ENCODE measurements around the gene SYT11.

The SYT11 gene

DNA sequence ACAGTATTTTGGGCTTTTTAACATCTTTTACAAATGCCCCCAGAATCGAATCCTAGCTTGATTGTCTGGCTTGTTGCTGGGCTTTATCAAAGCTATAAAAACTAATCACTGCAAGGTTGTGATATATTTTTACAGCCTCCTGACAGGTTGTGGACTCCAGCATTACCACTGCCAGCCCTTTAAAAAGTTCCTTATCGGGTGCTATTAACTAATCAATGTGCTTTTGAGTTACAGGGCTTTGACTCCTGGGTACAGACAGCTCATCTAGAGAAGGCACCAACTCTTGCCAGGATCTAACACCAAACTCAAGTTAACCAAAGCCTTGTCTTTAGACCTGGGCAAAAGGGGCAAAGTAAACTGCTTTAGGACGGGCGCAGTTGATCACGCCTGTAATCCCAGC is 19.0 kb upstream of the SYT11 start:
- Histone ChIP-seq H2AFZ (ENCODE audit: low read length, unreplicated experiment) (no peak overlapping the region), H3K4me3 (ENCODE audit: low read depth, low read length) (no peak overlapping the region), H3K27me3 (ENCODE audit: insufficient read depth, low read length) (no peaks in the 10 kb centered on the region), H3K36me3 (ENCODE audit: insufficient read depth, low read length) (peaks cover 16% of the 10 kb centered on the region), H3K27ac (ENCODE audit: low read depth, low read length) (no peak overlapping the region), H3K4me1 (ENCODE audit: control insufficient read depth, insufficient read depth, low read length, unreplicated experiment) (no peaks in the 10 kb centered on the region), H3K79me2 (ENCODE audit: control insufficient read depth, insufficient read depth, low read length, unreplicated experiment) (peaks cover 37% of the 10 kb centered on the region)

DNA sequence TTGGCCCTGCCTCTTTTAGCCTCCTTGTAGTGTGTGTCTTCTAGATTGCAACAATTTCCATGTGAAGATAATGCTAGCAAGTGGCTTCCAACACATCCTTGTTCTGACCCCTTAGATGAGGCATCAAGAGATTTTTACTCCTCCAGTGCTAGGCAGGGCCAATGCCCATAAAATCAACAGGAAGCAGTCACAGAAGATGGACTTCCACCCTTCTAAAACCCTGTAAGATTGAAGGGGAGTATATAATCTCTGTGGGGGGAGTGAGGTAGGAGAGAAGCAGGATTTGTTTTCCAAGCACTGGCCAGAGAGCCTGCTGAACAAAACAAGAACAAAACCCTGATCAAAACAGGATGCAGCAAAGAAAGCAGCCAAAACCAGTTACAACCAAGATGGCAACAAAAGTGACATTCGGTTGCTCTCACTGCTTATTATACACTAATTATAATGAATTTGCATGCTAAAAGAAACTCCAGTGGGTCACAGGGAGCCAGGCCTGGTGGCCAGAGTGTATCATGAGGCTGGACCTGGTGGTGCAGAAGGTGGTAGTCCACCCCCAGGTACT is 14.4 kb upstream of the SYT11 start:
- Histone ChIP-seq H3K4me3 (ENCODE audit: low read depth, low read length) (no peak overlapping the region), H3K27me3 (ENCODE audit: insufficient read depth, low read length) (no peaks in the 10 kb centered on the region), H3K36me3 (ENCODE audit: insufficient read depth, low read length) (peaks cover 24% of the 10 kb centered on the region), H2AFZ (ENCODE audit: low read length, unreplicated experiment) (no peak overlapping the region), H3K79me2 (ENCODE audit: control insufficient read depth, insufficient read depth, low read length, unreplicated experiment) (peaks cover 42% of the 10 kb centered on the region), H3K27ac (ENCODE audit: low read depth, low read length) (no peak overlapping the region), H3K4me1 (ENCODE audit: control insufficient read depth, insufficient read depth, low read length, unreplicated experiment) (no peaks in the 10 kb centered on the region)

GRCh38 chr1:155847823-155848529 is 11.4 kb upstream of the SYT11 start:
- Histone ChIP-seq H3K27me3 (ENCODE audit: insufficient read depth, low read length) (no peaks in the 10 kb centered on the region), H3K79me2 (ENCODE audit: control insufficient read depth, insufficient read depth, low read length, unreplicated experiment) (peaks cover 57% of the 10 kb centered on the region), H2AFZ (ENCODE audit: low read length, unreplicated experiment) (no peak overlapping the region), H3K4me1 (ENCODE audit: control insufficient read depth, insufficient read depth, low read length, unreplicated experiment) (no peaks in the 10 kb centered on the region), H3K36me3 (ENCODE audit: insufficient read depth, low read length) (peaks cover 28% of the 10 kb centered on the region), H3K4me3 (ENCODE audit: low read depth, low read length) (no peak overlapping the region), H3K27ac (ENCODE audit: low read depth, low read length) (no peak overlapping the region)

DNA sequence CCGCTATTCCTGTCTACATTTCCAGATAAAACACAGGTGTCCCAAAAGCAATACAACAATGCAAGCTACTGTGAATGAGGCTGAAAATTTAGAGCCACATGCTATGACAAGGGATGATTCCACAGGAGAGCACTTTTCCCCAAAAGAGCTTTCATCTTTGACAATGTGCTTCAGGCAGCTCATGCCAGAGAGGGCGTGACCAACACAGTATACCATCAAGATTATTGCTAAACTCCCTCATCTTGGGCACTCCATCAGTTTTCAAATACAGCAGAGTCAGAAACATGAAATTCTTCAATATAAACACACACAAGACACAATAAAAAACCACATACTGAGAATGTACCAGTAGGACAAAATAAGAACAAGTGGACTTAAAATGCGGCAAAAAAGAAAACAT is 9.0 kb upstream of the SYT11 start:
- Histone ChIP-seq H2AFZ (ENCODE audit: low read length, unreplicated experiment) (no peak overlapping the region), H3K79me2 (ENCODE audit: control insufficient read depth, insufficient read depth, low read length, unreplicated experiment) (peaks cover 51% of the 10 kb centered on the region), H3K27ac (ENCODE audit: low read depth, low read length) (no peak overlapping the region), H3K4me3 (ENCODE audit: low read depth, low read length) (no peak overlapping the region), H3K27me3 (ENCODE audit: insufficient read depth, low read length) (no peaks in the 10 kb centered on the region), H3K4me1 (ENCODE audit: control insufficient read depth, insufficient read depth, low read length, unreplicated experiment) (no peaks in the 10 kb centered on the region), H3K36me3 (ENCODE audit: insufficient read depth, low read length) (peaks cover 26% of the 10 kb centered on the region)

DNA sequence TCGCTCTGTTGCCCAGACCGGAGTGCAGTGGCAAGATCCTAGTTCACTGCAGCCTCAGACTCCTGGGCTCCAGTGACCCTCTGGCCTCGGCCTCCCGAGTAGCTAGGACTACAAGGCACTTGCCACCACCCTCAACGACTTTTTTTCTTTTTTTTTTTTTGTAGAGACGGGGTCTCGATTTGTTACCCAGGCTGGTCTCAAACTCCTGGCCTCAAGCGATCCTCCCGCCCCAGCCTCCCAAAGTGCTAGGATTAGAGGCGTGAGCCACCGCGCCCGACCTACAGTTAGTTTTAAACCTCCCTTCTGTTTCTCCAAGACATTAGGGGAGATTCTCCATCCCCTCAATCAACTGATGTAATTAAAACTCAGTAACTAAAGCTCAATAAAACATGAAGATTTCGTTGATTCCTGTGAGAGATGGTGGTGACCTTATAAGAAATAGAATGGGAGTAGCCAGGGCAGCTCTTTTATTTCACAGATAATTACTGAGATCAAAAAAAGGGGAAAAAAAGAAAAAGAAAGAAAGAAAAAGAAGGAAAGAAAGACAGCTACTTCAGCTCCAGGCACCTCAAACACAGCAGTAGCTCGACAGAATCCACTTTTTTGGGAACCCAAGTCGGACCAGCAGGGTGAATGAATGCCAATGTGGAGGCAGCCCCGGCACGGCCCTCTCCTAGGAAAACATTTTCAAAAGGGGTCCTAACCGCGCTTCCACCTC is 3.0 kb upstream of the SYT11 start:
- Histone ChIP-seq H2AFZ (ENCODE audit: low read length, unreplicated experiment) (peak overlapping the region; percentile 81), H3K27ac (ENCODE audit: low read depth, low read length) (peak overlapping the region; percentile 35; the same call in 1 of the 2 replicates), H3K79me2 (ENCODE audit: control insufficient read depth, insufficient read depth, low read length, unreplicated experiment) (peaks cover 49% of the 10 kb centered on the region), H3K36me3 (ENCODE audit: insufficient read depth, low read length) (peaks cover 14% of the 10 kb centered on the region), H3K4me3 (ENCODE audit: low read depth, low read length) (peak overlapping the region; percentile 87), H3K27me3 (ENCODE audit: insufficient read depth, low read length) (no peaks in the 10 kb centered on the region), H3K4me1 (ENCODE audit: control insufficient read depth, insufficient read depth, low read length, unreplicated experiment) (peaks cover 23% of the 10 kb centered on the region)

DNA sequence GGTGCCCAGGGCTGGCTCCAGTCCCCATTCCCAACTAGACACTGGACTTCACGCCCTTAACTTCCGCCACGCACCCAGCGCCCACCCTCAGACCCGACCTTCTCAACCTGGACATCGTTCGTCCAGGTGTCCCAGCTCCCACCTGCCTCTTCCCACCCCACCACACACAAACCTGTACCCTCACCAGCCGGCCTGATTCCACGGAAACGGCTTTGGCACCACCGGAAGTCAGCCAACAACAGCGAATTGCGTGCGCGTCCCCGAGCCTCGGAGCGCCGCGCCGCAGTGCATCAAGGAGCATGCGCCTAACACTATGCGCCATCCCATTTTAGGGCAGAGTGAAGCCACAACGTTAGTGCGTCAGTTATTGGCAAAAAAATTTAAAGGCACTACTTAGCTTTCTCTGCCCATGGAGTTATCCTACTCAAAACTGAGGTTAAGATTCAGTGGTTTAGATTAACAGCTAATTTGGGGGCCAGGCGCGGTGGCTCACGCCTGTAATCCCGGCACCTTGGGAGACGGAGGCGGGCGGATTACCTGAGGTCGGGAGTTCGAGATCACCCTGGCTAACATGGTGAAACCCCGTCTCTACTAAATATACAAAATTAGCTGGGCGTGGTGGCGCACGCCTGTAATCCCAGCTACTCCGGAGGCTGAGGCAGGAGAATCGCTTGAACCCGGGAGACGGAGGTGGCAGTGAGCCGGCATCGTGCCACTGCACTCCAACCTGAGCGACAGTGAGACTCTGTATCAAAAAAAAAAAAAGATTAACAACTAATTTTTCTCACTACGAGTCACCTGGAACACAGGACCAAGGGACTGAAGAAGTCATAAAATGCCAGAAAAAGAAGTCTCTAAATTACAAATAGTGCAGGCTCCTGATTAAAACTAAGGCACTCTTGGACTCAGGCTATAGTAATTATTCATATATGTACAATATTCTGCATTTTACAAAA is 2.1 kb upstream of the SYT11 start, which contains the start of gene GON4L:
Gene GON4L (minus strand): TSS at position 240 of the 956 bp plus-strand sequence. CDS start 3,434 bp downstream, outside the sequence.
- H3K27ac ChIP-seq (ENCODE audit: low read depth, low read length), result peak within 1 kb of the TSS; percentile 35; the same call in 1 of the 2 replicates
- peak within 1 kb of the TSS; percentile 87 for H3K4me3 ChIP-seq (ENCODE audit: low read depth, low read length)
- peaks cover 49% of the 10 kb centered on the region for H3K79me2 ChIP-seq (ENCODE audit: control insufficient read depth, insufficient read depth, low read length, unreplicated experiment)
- H3K27me3 ChIP-seq (ENCODE audit: insufficient read depth, low read length), result no peaks in the 10 kb centered on the region
- peak within 1 kb of the TSS; percentile 88 for H2AFZ ChIP-seq (ENCODE audit: low read length, unreplicated experiment)
- H3K4me1 ChIP-seq (ENCODE audit: control insufficient read depth, insufficient read depth, low read length, unreplicated experiment), result peaks cover 23% of the 10 kb centered on the region
- peaks cover 14% of the 10 kb centered on the region for H3K36me3 ChIP-seq (ENCODE audit: insufficient read depth, low read length)

GRCh38 chr1:155858800-155859233 is 550 bp upstream of the SYT11 start:
- H3K4me3 ChIP-seq (ENCODE audit: low read depth, low read length), result peak overlapping the region; percentile 70
- H3K4me1 ChIP-seq (ENCODE audit: control insufficient read depth, insufficient read depth, low read length, unreplicated experiment), result peaks cover 23% of the 10 kb centered on the region
- no peaks in the 10 kb centered on the region for H3K27me3 ChIP-seq (ENCODE audit: insufficient read depth, low read length)
- peaks cover 42% of the 10 kb centered on the region for H3K79me2 ChIP-seq (ENCODE audit: control insufficient read depth, insufficient read depth, low read length, unreplicated experiment)
- peak overlapping the region; percentile 79 for H3K27ac ChIP-seq (ENCODE audit: low read depth, low read length)
- peak overlapping the region; percentile 47 for H2AFZ ChIP-seq (ENCODE audit: low read length, unreplicated experiment)
- peaks cover 5% of the 10 kb centered on the region for H3K36me3 ChIP-seq (ENCODE audit: insufficient read depth, low read length)

GRCh38 chr1:155859881-155860871 is 809 bp downstream of the SYT11 start:
- H3K36me3 ChIP-seq (ENCODE audit: insufficient read depth, low read length), result no peaks in the 10 kb centered on the region
- H3K79me2 ChIP-seq (ENCODE audit: control insufficient read depth, insufficient read depth, low read length, unreplicated experiment), result peaks cover 35% of the 10 kb centered on the region
- peak overlapping the region; percentile 94 for H2AFZ ChIP-seq (ENCODE audit: low read length, unreplicated experiment)
- H3K27ac ChIP-seq (ENCODE audit: low read depth, low read length), result peak overlapping the region; percentile 92
- peaks cover 23% of the 10 kb centered on the region for H3K4me1 ChIP-seq (ENCODE audit: control insufficient read depth, insufficient read depth, low read length, unreplicated experiment)
- H3K27me3 ChIP-seq (ENCODE audit: insufficient read depth, low read length), result no peaks in the 10 kb centered on the region
- peak overlapping the region; percentile 70 for H3K4me3 ChIP-seq (ENCODE audit: low read depth, low read length)

DNA sequence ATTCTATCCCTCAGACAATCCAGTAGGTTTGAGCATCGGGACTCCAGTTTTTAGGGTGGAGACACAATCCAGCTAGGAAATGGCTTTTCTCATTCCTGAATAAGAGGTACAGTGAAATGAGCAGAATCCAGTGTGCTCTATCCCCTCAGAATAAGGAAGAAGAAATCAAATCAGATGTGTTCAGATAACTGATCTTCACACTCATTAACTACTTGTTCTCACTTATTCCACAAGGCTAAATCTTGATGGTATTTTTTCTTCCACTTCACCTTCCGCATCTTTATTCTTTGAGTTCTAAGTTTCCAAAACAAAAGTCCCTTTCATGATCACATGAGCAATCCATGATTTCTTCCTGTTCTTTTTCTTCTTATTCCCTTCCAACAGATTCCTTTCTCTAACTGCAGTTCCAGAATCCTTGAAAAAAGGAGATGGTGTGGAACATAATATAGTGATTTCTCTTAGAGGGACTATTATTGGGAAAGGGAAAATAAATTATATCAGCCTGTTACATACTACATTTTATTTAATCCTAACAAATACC is 1.7 kb downstream of the SYT11 start:
- no peaks in the 10 kb centered on the region for H3K36me3 ChIP-seq (ENCODE audit: insufficient read depth, low read length)
- H3K4me3 ChIP-seq (ENCODE audit: low read depth, low read length), result peak overlapping the region; percentile 70
- H3K27me3 ChIP-seq (ENCODE audit: insufficient read depth, low read length), result no peaks in the 10 kb centered on the region
- H2AFZ ChIP-seq (ENCODE audit: low read length, unreplicated experiment), result peak overlapping the region; percentile 94
- peaks cover 21% of the 10 kb centered on the region for H3K4me1 ChIP-seq (ENCODE audit: control insufficient read depth, insufficient read depth, low read length, unreplicated experiment)
- peak overlapping the region; percentile 92 for H3K27ac ChIP-seq (ENCODE audit: low read depth, low read length)
- H3K79me2 ChIP-seq (ENCODE audit: control insufficient read depth, insufficient read depth, low read length, unreplicated experiment), result peaks cover 27% of the 10 kb centered on the region
